H1 (cell line): ENCODE measurements around the gene RAB44. TPM values are rescaled to one million over a fixed set of nuclear protein-coding genes. Genes with fewer than 3 reads are reported as not detected.

Source experiments
- CTCF ChIA-PET: fragments of 300-600 bp; sonication (Branson Sonifier 250); formaldehyde crosslinking; loops from one replicate; lab custom pipeline; 2021; ENCODE audit not compliant: partially characterized antibody; lab: Charles Lee
- POLR2A ChIA-PET: fragments of 300-600 bp; sonication (Branson Sonifier 250); formaldehyde crosslinking; loops from one replicate; lab custom pipeline; 2021; ENCODE audit warnings: inconsistent platforms; ENCODE audit not compliant: partially characterized antibody; lab: Charles Lee
- DNase-seq, 2 experiments: peaks; one replicate each; pipeline versions ENCODE4 v3.0.0 to v3.0.0-alpha.2; 2010 to 2022; ENCODE audit warnings: low spot score in 2 of 2, low read depth in 1 of 2, mixed read lengths in 1 of 2
- FAIRE-seq: peaks from 2 replicates; lab custom pipeline; 2011; peaks lifted over from hg19 to GRCh38; lab: Jason Lieb, UNC
- H2AFZ ChIP-seq: 2 replicates; pipeline ENCODE4 v1.8.1; 2012; ENCODE audit warnings: low read length, inconsistent platforms
- H2AK5ac ChIP-seq: 2 replicates; pipeline ENCODE4 v1.6.1; 2013; ENCODE audit warnings: low read depth, low read length
- H2BK120ac ChIP-seq: replicated peaks from 2 replicates; pipeline ENCODE3; 2013; ENCODE audit warnings: low read depth, low read length, inconsistent platforms
- H2BK12ac ChIP-seq: 2 replicates; pipeline ENCODE4 v1.6.1; 2013; ENCODE audit warnings: low read depth, low read length
- H2BK15ac ChIP-seq: 2 replicates; pipeline ENCODE4 v1.6.1; 2013; ENCODE audit warnings: low read length
- H2BK20ac ChIP-seq: 2 replicates; pipeline ENCODE4 v1.6.1; 2013; ENCODE audit warnings: low read length
- H2BK5ac ChIP-seq: 2 replicates; pipeline ENCODE4 v1.6.1; 2013; ENCODE audit warnings: low read depth, low read length
- H3K14ac ChIP-seq: 2 replicates; pipeline ENCODE4 v1.6.1; 2013; ENCODE audit warnings: inconsistent platforms; ENCODE audit not compliant: insufficient read length
- H3K18ac ChIP-seq: 2 replicates; pipeline ENCODE4 v1.6.1; 2013; ENCODE audit warnings: low read length; ENCODE audit errors: extremely low read depth
- H3K23ac ChIP-seq: 2 replicates; pipeline ENCODE4 v1.6.1; 2013; ENCODE audit warnings: inconsistent platforms; ENCODE audit not compliant: insufficient read length
- H3K23me2 ChIP-seq: 2 replicates; pipeline ENCODE4 v1.6.1; 2013; ENCODE audit warnings: low read depth, low read length
- H3K27ac ChIP-seq: 2 replicates; pipeline ENCODE4 v1.6.1; 2011; ENCODE audit warnings: low read depth, low read length, inconsistent platforms
- H3K27me3 ChIP-seq, 4 experiments: replicated peaks in 1 of 4; 1 replicate in 1 of 4; 2 replicates in 3 of 4; pipeline versions ENCODE4 v1.6.1 to v1.8.1; 2011 to 2013; ENCODE audit warnings: low read length in 3 of 4, mild to moderate bottlenecking in 3 of 4, inconsistent platforms in 2 of 4, mixed read lengths in 2 of 4, moderate library complexity in 1 of 4; ENCODE audit not compliant: control insufficient read depth in 3 of 4, insufficient read depth in 3 of 4; ENCODE audit errors: extremely low read depth in 1 of 4
- H3K36me3 ChIP-seq, 4 experiments: 2 replicates each; pipeline versions ENCODE4 v1.6.1 to v1.8.1; 2011 to 2013; ENCODE audit warnings: mild to moderate bottlenecking in 4 of 4, low read length in 3 of 4, moderate library complexity in 2 of 4, control low read depth in 1 of 4, inconsistent platforms in 1 of 4; ENCODE audit not compliant: insufficient read depth in 4 of 4, control insufficient read depth in 2 of 4
- H3K4ac ChIP-seq: replicated peaks from 2 replicates; pipeline ENCODE3; 2013; ENCODE audit warnings: low read length, low read depth, mixed read lengths, inconsistent platforms; ENCODE audit not compliant: insufficient read length
- H3K4me1 ChIP-seq, 4 experiments: replicated peaks in 1 of 4; 1 replicate in 1 of 4; 2 replicates in 3 of 4; pipeline versions ENCODE4 v1.6.1 to v1.8.1; 2011 to 2013; ENCODE audit warnings: low read length in 3 of 4, inconsistent platforms in 2 of 4, mixed read lengths in 1 of 4; ENCODE audit not compliant: insufficient read depth in 4 of 4, control insufficient read depth in 3 of 4
- H3K4me2 ChIP-seq, 2 experiments: 2 replicates each; pipeline versions ENCODE4 v1.6.1 to v1.8.1; 2011 to 2013; ENCODE audit warnings: low read depth in 2 of 2, low read length in 2 of 2, control low read depth in 1 of 2, inconsistent platforms in 1 of 2, mild to moderate bottlenecking in 1 of 2; ENCODE audit not compliant: insufficient read depth in 1 of 2
- H3K4me3 ChIP-seq, 4 experiments: fragments of 200-600, 300-600 bp in 1 of 4; sonication (generic), shearing (Covaris generic), sonication (Bioruptor Twin) in 1 of 4; 2 replicates each; pipeline versions ENCODE4 v1.5.1 to v1.8.1; 2011 to 2016; ENCODE audit warnings: low read length in 4 of 4, low read depth in 3 of 4, control low read depth in 2 of 4, inconsistent platforms in 2 of 4, mild to moderate bottlenecking in 2 of 4, mixed read lengths in 1 of 4, moderate library complexity in 1 of 4; ENCODE audit not compliant: insufficient read depth in 2 of 4; ENCODE audit errors: extremely low read depth in 1 of 4
- H3K56ac ChIP-seq: replicated peaks from 2 replicates; pipeline ENCODE3; 2013; ENCODE audit warnings: low read depth, mild to moderate bottlenecking, mixed read lengths, low read length, inconsistent platforms; ENCODE audit not compliant: insufficient read length
- H3K79me1 ChIP-seq: 2 replicates; pipeline ENCODE4 v1.6.1; 2013; ENCODE audit warnings: low read depth, low read length, control low read depth
- H3K79me2 ChIP-seq, 2 experiments: 2 replicates each; pipeline versions ENCODE4 v1.6.1 to v1.8.1; 2012 to 2013; ENCODE audit warnings: low read length in 2 of 2, mild to moderate bottlenecking in 2 of 2, inconsistent platforms in 1 of 2; ENCODE audit not compliant: insufficient read depth in 2 of 2, control insufficient read depth in 1 of 2
- H3K9ac ChIP-seq, 4 experiments: replicated peaks in 1 of 4; 1 replicate in 1 of 4; 2 replicates in 3 of 4; pipeline versions ENCODE4 v1.6.1 to v1.8.1; 2011 to 2013; ENCODE audit warnings: low read depth in 3 of 4, low read length in 3 of 4, control low read depth in 2 of 4, mild to moderate bottlenecking in 2 of 4, moderate library complexity in 2 of 4, inconsistent platforms in 1 of 4; ENCODE audit errors: extremely low read depth in 1 of 4
- H3K9me3 ChIP-seq, 2 experiments: 2 replicates each; pipeline versions ENCODE4 v1.6.1 to v1.8.1; 2012 to 2013; ENCODE audit warnings: mild to moderate bottlenecking in 2 of 2, moderate library complexity in 2 of 2, control low read depth in 1 of 2, inconsistent platforms in 1 of 2, low read depth in 1 of 2, low read length in 1 of 2, mixed read lengths in 1 of 2; ENCODE audit not compliant: insufficient read depth in 2 of 2
- H4K20me1 ChIP-seq, 2 experiments: replicated peaks in 1 of 2; 2 replicates each; pipeline versions ENCODE3 to v1.8.1; 2011 to 2013; ENCODE audit warnings: inconsistent platforms in 2 of 2, low read length in 2 of 2, mild to moderate bottlenecking in 1 of 2; ENCODE audit not compliant: insufficient read depth in 2 of 2, control insufficient read depth in 1 of 2
- H4K5ac ChIP-seq: 2 replicates; pipeline ENCODE4 v1.6.1; 2013; ENCODE audit warnings: low read length, low read depth, mixed read lengths, inconsistent platforms; ENCODE audit not compliant: insufficient read length
- H4K8ac ChIP-seq: 2 replicates; pipeline ENCODE4 v1.8.0; 2013; ENCODE audit warnings: mild to moderate bottlenecking, moderate library complexity, low read length, inconsistent platforms; ENCODE audit not compliant: insufficient read depth; ENCODE audit errors: extremely low read depth
- H4K91ac ChIP-seq: replicated peaks from 2 replicates; pipeline ENCODE3; 2013; ENCODE audit warnings: low read length, mixed read lengths, inconsistent platforms; ENCODE audit not compliant: insufficient read length
- BCL11A ChIP-seq, 2 experiments: IDR thresholded peaks; one replicate each; pipeline ENCODE4 v1.6.1; 2011; ENCODE audit warnings: low read depth in 2 of 2, low read length in 2 of 2, mild to moderate bottlenecking in 2 of 2
- CREB1 ChIP-seq: IDR thresholded peaks from 2 replicates; pipeline ENCODE4 v1.6.1; 2012; ENCODE audit warnings: inconsistent platforms
- FOSL1 ChIP-seq: IDR thresholded peaks from 2 replicates; pipeline ENCODE4 v1.6.1; 2011; ENCODE audit warnings: mild to moderate bottlenecking, low read depth, low read length, moderate library complexity; ENCODE audit not compliant: insufficient read depth
- GTF2F1 ChIP-seq: IDR thresholded peaks from 2 replicates; pipeline ENCODE4 v1.6.1; 2012; ENCODE audit warnings: low read depth, low read length, improper control_type of control experiment, borderline replicate concordance
- KDM4A ChIP-seq: IDR thresholded peaks from one replicate; pipeline ENCODE4 v1.7.1; 2012; ENCODE audit warnings: low read depth, mild to moderate bottlenecking, moderate library complexity, low read length, inconsistent platforms; ENCODE audit not compliant: severe bottlenecking
- KDM5A ChIP-seq: fragments of 200-600 bp; IDR thresholded peaks from 2 replicates; pipeline ENCODE4 v1.7.1; 2012; ENCODE audit warnings: mild to moderate bottlenecking, low read length, inconsistent platforms, mixed read lengths
- MAX ChIP-seq: IDR thresholded peaks from 2 replicates; pipeline ENCODE4 v1.6.1; 2012; ENCODE audit warnings: inconsistent platforms
- NANOG ChIP-seq: IDR thresholded peaks from 2 replicates; pipeline ENCODE4 v1.6.1; 2011; ENCODE audit warnings: low read length, low read depth, mild to moderate bottlenecking, inconsistent platforms; ENCODE audit not compliant: insufficient read depth, poor library complexity, severe bottlenecking
- POLR2A ChIP-seq, 2 experiments: IDR thresholded peaks; 1 replicate in 1 of 2; 2 replicates in 1 of 2; pipeline ENCODE4 v1.6.1; 2011; ENCODE audit warnings: low read depth in 2 of 2, low read length in 2 of 2, mild to moderate bottlenecking in 2 of 2; ENCODE audit errors: control extremely low read depth in 1 of 2
- POU5F1 ChIP-seq: IDR thresholded peaks from 2 replicates; pipeline ENCODE4 v1.6.1; 2011; ENCODE audit warnings: low read depth, mild to moderate bottlenecking, low read length, moderate library complexity
- RFX5 ChIP-seq: IDR thresholded peaks from 2 replicates; pipeline ENCODE4 v1.6.1; 2011; ENCODE audit warnings: low read depth, low read length, improper control_type of control experiment, borderline replicate concordance
- WGBS, 2 experiments: shearing (Covaris generic) in 1 of 2; methylation state at CpG; one replicate each; pipeline versions ENCODE4 v1.1.6 to v1.1.7; 2013 to 2015; ENCODE audit warnings: low lambda C conversion rate in 2 of 2, mixed read lengths in 2 of 2, inconsistent platforms in 1 of 2, low coverage in 1 of 2, missing lambda C conversion rate in 1 of 2; ENCODE audit not compliant: insufficient replicate concordance in 2 of 2, insufficient coverage in 1 of 2, insufficient read length in 1 of 2; ENCODE audit errors: extremely low coverage in 1 of 2, missing lambda C conversion rate in 1 of 2; 5-methylcytosine and 5-hydroxymethylcytosine counted together
- polyA plus RNA-seq, 7 experiments: library from polyadenylated mRNA; depleted of rRNA in 3 of 7; stranded (reverse) in 5 of 7; unstranded in 2 of 7; fragments of >200 nt in 5 of 7; fragments of 200-250 nt in 2 of 7; gene quantifications; 1 replicate in 5 of 7; 2 replicates in 1 of 7; 4 replicates in 1 of 7; pipeline versions ENCODE4 v1.2.1 to v1.2.3, GENCODE V29; 2011 to 2013; ENCODE audit warnings: missing spikeins in 2 of 7, mixed read lengths in 2 of 7
- total RNA-seq: library from RNA; stranded (reverse); fragmentation: NEBNext Ultra II Directional; extraction: Animal tissue kit (Norgen Biotek cat#: 25700); gene quantifications from 2 replicates; pipeline ENCODE4 v1.2.1, GENCODE V29; 2021

The RAB44 gene
- total and polyA plus RNA-seq, 2 of the 8 experiments (the other 6 are each of a cell fraction or from before 2014, with no cell fraction given) = 0.02 TPM; not detected in 1

DNA sequence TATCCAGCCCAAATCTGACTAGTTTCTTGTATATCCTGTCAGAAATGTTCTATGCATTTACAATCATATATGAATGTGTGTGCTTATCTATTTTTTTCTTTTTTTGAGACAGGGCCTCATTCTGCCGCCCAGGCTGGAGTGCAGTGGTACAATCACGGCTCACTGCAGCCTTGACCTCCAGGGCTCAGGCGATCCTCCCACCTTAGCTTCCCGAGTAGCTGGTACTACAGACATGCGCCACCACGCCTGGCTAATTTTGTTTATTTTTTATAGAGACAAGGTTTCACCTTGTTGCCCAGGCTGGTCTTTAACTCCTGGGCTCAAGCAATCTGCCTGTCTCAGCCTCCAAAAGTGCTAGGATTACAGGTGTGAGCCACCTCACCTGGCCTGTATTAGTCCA is 3.0 kb upstream of the RAB44 start:
- Histone ChIP-seq H4K5ac (no peak overlapping the region), H2BK12ac (no peak overlapping the region), H3K56ac (no peak overlapping the region), H3K36me3 (no peaks in the 10 kb centered on the region), H3K4me3 (no peak overlapping the region), H3K4ac (no peak overlapping the region), H4K91ac (no peak overlapping the region), H2BK20ac (no peak overlapping the region), H2AK5ac (no peak overlapping the region), H2BK15ac (no peak overlapping the region), H3K4me2 (no peak overlapping the region), H2AFZ (no peak overlapping the region), H3K27ac (no peak overlapping the region), H3K14ac (no peak overlapping the region), H4K8ac (no peak overlapping the region), H2BK5ac (no peak overlapping the region), H3K23me2 (no peaks in the 10 kb centered on the region), H3K23ac (no peak overlapping the region), H3K79me2 (no peaks in the 10 kb centered on the region), H3K4me1 (no peaks in the 10 kb centered on the region), H4K20me1 (peaks cover 0 to 3% of the 10 kb centered on the region in 2 experiments), H3K9ac (no peak overlapping the region), H3K18ac (no peak overlapping the region), H3K79me1 (no peaks in the 10 kb centered on the region), H3K9me3 (no peaks in the 10 kb centered on the region), H3K27me3 (no peaks in the 10 kb centered on the region), H2BK120ac (no peak overlapping the region)
- FAIRE-seq = no peak
- WGBS, 2 experiments = 88% methylated on average over 5 of the region's 6 CpGs; no CpG with 5 or more reads in 1 of the 2 experiments
- ChIA-PET POLR2A (no interaction called here), CTCF (interaction anchor here (1.5 to 3.1 kb wide), 2 partner anchors 71 to 79 kb away, joined by 4 to 9 read pairs; no protein-coding TSS in a partner anchor)
- no peak for DNase-seq
- no peak for TF ChIP-seq POLR2A (IDR thresholded peaks at IDR 0.05; ENCODE audit: control extremely low read depth in 1 of 2, low read depth in 2 of 2, low read length in 2 of 2)
- no peak for TF ChIP-seq CREB1
- TF ChIP-seq POU5F1 = no peak
- TF ChIP-seq MAX = no peak
- TF ChIP-seq NANOG = no peak
- no peak for TF ChIP-seq BCL11A (IDR thresholded peaks at IDR 0.05; ENCODE audit: low read depth in 2 of 2, low read length in 2 of 2)
- TF ChIP-seq KDM4A = no peak
- TF ChIP-seq KDM5A = no peak
- no peak for TF ChIP-seq RFX5
- TF ChIP-seq FOSL1 = no peak
- no peak for TF ChIP-seq GTF2F1
